GM06990 (cell line): ENCODE results near the gene AFF1.

ENCODE experiments used
- DNase-seq: peaks from one replicate; pipeline ENCODE4 v3.0.0-alpha.2; 2011; ENCODE audit not compliant: insufficient read length; ENCODE audit errors: extremely low read depth
- H3K27me3 ChIP-seq: replicated peaks from 2 replicates; pipeline ENCODE4 v1.6.0; 2011; ENCODE audit warnings: low read length; ENCODE audit not compliant: control insufficient read depth, insufficient read depth
- H3K36me3 ChIP-seq: 2 replicates; pipeline ENCODE4 v1.5.1; 2011; ENCODE audit warnings: low read length; ENCODE audit not compliant: control insufficient read depth, insufficient read depth
- H3K4me3 ChIP-seq: replicated peaks from 2 replicates; pipeline ENCODE4 v1.5.1; 2011; ENCODE audit warnings: low read depth, mild to moderate bottlenecking, control low read depth, low read length
- TF ChIP-seq, protein P1 (sequence below): IDR thresholded peaks from 2 replicates; pipeline ENCODE4 v1.5.1; 2011; ENCODE audit warnings: low read length, control low read depth, mild to moderate bottlenecking, inconsistent platforms; ENCODE audit not compliant: insufficient read depth, poor library complexity, severe bottlenecking

AFF1 gene

DNA sequence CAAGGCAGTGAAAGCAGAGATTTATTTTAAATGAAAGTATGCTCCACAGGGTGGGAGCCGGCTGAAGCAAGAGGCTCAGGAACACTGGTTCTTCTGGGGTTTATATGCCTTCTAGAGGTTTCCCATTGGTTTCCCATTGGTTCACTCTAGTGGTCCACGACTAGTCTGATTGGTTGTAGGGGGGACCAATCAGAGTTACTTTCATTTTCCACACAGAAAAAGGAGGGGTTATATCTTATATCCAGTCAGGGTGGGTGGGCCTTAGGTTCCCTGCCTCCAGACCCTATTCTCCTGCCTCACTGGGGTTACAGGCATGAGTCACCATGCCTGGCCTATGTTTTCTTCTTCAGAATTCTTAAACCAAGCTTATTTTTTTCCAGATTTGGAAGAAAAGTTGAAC lies 184.0 kb downstream of the AFF1 start:
- TF ChIP-seq, protein P1, sequence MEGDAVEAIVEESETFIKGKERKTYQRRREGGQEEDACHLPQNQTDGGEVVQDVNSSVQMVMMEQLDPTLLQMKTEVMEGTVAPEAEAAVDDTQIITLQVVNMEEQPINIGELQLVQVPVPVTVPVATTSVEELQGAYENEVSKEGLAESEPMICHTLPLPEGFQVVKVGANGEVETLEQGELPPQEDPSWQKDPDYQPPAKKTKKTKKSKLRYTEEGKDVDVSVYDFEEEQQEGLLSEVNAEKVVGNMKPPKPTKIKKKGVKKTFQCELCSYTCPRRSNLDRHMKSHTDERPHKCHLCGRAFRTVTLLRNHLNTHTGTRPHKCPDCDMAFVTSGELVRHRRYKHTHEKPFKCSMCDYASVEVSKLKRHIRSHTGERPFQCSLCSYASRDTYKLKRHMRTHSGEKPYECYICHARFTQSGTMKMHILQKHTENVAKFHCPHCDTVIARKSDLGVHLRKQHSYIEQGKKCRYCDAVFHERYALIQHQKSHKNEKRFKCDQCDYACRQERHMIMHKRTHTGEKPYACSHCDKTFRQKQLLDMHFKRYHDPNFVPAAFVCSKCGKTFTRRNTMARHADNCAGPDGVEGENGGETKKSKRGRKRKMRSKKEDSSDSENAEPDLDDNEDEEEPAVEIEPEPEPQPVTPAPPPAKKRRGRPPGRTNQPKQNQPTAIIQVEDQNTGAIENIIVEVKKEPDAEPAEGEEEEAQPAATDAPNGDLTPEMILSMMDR, result no peak
- Histone ChIP-seq H3K4me3 (no peak overlapping the region), H3K36me3 (peaks cover 18% of the 10 kb centered on the region), H3K27me3 (no peaks in the 10 kb centered on the region)
- no peak for DNase-seq

DNA sequence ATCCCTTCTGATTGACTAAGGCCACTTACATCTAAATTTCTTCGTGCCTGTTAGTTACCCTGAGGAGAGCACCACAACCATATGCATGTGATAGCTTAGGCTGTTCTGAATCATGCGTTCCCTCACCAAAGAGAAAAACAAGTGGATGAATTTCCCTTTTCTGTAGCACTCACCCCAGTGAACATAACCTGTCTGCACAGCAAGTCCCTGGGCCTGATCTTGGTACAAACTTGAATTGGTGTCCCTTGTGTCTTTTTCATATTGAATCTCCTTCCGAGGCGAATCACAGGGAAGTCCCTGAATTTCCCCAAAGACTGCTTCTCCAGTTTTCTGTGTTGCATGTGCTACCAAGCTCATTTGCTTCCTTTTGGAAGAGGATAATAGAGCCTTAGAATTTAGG lies 185.2 kb downstream of the AFF1 start:
- TF ChIP-seq, protein P1, result no peak
- Histone ChIP-seq H3K27me3 (no peaks in the 10 kb centered on the region), H3K36me3 (peaks cover 12% of the 10 kb centered on the region), H3K4me3 (no peak overlapping the region)
- no peak for DNase-seq

DNA sequence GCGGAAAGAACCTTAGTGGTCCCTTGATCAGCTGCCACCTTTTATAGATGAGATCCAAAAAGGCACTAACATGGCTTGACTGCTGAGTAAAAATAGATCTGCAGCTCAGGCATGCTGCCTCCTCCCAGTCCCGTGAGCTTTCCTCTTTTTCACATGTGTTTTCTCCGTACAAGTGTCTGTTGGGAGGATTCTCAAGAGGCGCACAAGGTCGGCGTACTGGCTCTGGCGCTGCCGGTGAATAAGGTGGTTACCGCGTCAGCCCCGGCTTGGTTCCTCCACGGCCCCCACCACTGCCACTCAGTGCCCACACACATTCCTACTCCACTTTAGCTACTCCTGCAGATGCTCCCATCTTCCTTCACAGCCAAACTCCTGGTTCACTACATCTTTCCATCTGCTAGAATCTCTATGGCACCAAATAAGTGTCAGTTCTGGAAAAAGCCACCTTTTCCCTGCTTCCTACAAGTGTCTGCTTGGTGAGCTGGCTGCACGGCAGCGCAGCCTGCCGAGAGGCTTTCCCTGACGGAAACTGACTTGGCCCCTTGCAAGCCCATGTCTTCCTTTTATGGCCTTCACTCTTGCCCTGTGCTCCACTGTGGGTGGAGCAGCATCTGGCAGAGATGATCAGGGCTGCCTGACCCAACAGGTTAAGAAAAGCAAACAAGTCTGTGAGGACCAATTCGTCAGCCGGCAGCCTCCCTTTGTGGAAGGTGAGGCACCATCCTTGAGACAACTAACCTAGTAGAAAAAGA lies 185.8 kb downstream of the AFF1 start:
- no peak overlapping the region for H3K4me3 ChIP-seq
- no peaks in the 10 kb centered on the region for H3K27me3 ChIP-seq
- DNase-seq, result no peak
- TF ChIP-seq, protein P1, result no peak
- peaks cover 9% of the 10 kb centered on the region for H3K36me3 ChIP-seq

DNA sequence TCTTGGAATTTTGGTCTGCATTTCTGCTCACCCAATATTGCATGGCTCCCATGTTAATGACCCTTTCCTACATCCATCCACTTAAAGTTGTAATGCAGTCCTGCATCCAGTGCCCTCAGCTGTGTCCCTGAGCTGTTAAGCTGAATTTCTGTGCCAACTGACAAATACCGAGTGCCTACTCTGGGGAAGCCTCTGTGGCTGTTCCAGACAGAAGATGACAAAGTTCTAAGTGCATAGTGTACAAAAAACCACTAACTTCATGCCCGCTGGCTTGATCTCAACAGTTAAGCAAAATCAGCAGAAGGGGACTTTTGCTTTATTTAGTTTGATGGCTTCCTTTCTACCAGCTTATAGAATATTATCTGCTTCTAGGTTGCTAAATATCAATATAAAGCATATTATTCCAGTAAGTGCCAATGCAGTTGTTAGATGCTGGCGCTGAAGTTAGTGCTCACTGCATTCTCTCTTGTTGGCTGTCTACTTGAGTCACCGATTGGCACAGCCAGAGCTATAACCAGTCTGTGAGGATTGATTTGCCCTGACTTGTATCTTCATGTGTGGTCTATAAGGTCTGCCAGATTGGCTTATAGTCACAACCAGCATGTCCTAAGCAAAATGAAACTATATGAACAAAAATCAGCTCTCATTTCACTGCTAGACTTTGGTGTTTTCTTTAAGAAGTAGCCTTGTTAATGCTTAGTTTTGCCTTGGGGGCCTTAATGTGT lies 186.7 kb downstream of the AFF1 start:
- Histone ChIP-seq H3K4me3 (no peak overlapping the region), H3K36me3 (peaks cover 14% of the 10 kb centered on the region), H3K27me3 (no peaks in the 10 kb centered on the region)
- no peak for DNase-seq
- TF ChIP-seq, protein P1, result no peak

DNA sequence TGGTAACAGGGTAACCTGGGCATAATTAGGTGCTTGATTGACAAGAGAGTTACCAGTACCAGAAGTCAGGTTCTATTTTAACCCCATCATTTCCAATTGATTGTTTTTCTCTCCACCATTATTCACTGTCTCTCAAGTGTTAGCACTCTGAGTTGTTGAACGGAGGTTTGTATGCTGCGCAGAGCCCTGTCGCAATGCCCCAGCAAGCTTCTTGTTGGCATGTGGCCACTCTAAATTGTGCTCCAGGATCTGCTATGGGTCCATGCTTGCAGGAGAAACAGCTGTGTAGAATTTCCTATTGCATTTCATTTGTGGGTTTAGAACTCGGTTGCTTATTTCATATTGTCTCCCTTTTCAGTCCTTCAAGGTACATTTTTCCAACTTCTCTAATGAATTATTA lies 187.4 kb downstream of the AFF1 start:
- Histone ChIP-seq H3K27me3 (no peaks in the 10 kb centered on the region), H3K36me3 (peaks cover 7% of the 10 kb centered on the region), H3K4me3 (no peak overlapping the region)
- TF ChIP-seq, protein P1, result no peak
- no peak for DNase-seq
